ENCODE measurements around the gene RBM15.

GRCh38 chr1:110328274-110328673, 10.9 kb upstream of the RBM15 start:
- no peak for TF ChIP-seq CTCF (IDR thresholded peaks at IDR 0.05)
- TF ChIP-seq POLR2A (IDR thresholded peaks at IDR 0.05) = no peak
